Tibial nerve (tissue), 4 donors: Measurements from ENCODE around the gene PRICKLE2.

Source experiments
- CTCF ChIP-seq, 5 experiments: fragments of 200-600 bp in 3 of 5; fragments of 450-650 bp in 2 of 5; sonication (generic) in 3 of 5; IDR thresholded peaks; one replicate each; pipeline ENCODE4 v1.5.1; 2016 to 2019; ENCODE audit warnings: antibody characterized with exemption in 5 of 5, mild to moderate bottlenecking in 3 of 5, moderate library complexity in 2 of 5
- EP300 ChIP-seq, 2 donors: sonication (generic); formaldehyde crosslinking; IDR thresholded peaks; one replicate each; pipeline ENCODE4 v1.6.1; 2017; ENCODE audit warnings: antibody characterized with exemption in 2 of 2, mild to moderate bottlenecking in 1 of 2
- POLR2A ChIP-seq, 2 donors: fragments of 450-650 bp; IDR thresholded peaks; one replicate each; pipeline ENCODE4 v1.6.1; 2017; ENCODE audit warnings: antibody characterized with exemption in 2 of 2, mild to moderate bottlenecking in 2 of 2, moderate library complexity in 2 of 2

DNA sequence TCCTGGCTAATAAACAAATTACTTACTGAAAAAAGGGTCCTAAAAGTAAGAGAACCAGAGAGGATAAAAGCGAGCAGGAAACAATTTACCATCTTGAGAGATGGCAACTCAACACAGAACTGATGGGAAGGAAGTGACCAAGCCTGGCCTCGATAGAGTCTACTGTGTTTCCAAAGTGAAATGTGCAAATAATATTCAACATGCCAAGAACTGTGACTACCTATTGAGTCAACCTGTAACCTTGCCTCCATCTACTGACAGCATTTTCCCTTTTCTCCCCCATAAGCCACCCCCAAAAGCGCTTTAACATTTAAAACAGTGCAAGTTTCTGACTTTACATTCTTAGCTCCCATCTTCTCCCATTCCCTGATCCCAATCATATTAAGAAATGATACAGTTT lies 126.6 kb downstream of the PRICKLE2 start:
- no peak for TF ChIP-seq EP300 (IDR thresholded peaks at IDR 0.05)
- TF ChIP-seq POLR2A (IDR thresholded peaks at IDR 0.05), result no peak
- no peak for TF ChIP-seq CTCF (IDR thresholded peaks at IDR 0.05)
